DOHH2 (cell line): ENCODE data around the gene SCFD2.

Source experiments
- H3F3A ChIP-seq: fragments of 200-600 bp; sonication (generic), shearing (Covaris generic); 2 replicates; pipeline ENCODE4 v1.6.0; 2016; ENCODE audit warnings: antibody characterized with exemption, mild to moderate bottlenecking; ENCODE audit not compliant: control insufficient read depth, insufficient read depth
- H3K27ac ChIP-seq: fragments of 200-600 bp; sonication (generic); 2 replicates; pipeline ENCODE4 v1.5.1; 2014; ENCODE audit warnings: low read depth, mild to moderate bottlenecking, low read length, moderate library complexity
- H3K27me3 ChIP-seq: fragments of 200-600 bp; sonication (generic); 2 replicates; pipeline ENCODE4 v1.6.1; 2014; ENCODE audit warnings: mild to moderate bottlenecking, low read length, mixed read lengths; ENCODE audit not compliant: control insufficient read depth
- H3K36me3 ChIP-seq: fragments of 200-600 bp; sonication (generic); 2 replicates; pipeline ENCODE4 v1.6.1; 2014; ENCODE audit warnings: mild to moderate bottlenecking, low read length, moderate library complexity, mixed read lengths; ENCODE audit not compliant: control insufficient read depth
- H3K4me1 ChIP-seq: fragments of 200-600 bp; sonication (generic); 2 replicates; pipeline ENCODE4 v1.6.1; 2014; ENCODE audit warnings: mild to moderate bottlenecking, low read length, mixed read lengths; ENCODE audit not compliant: control insufficient read depth
- H3K4me2 ChIP-seq: fragments of 200-600 bp; sonication (generic); 2 replicates; pipeline ENCODE4 v1.6.0; 2014; ENCODE audit warnings: mild to moderate bottlenecking, low read length, moderate library complexity
- H3K4me3 ChIP-seq: fragments of 200-600 bp; sonication (generic); 2 replicates; pipeline ENCODE4 v1.5.1; 2014; ENCODE audit warnings: mild to moderate bottlenecking, low read length, mixed read lengths
- H3K79me2 ChIP-seq: fragments of 200-600 bp; sonication (generic); 2 replicates; pipeline ENCODE4 v1.6.1; 2014; ENCODE audit warnings: mild to moderate bottlenecking, low read length, mixed read lengths; ENCODE audit not compliant: control insufficient read depth
- H3K9me2 ChIP-seq: fragments of 200-600 bp; sonication (generic); replicated peaks from 2 replicates; pipeline ENCODE4 v1.6.1; 2014; ENCODE audit warnings: mild to moderate bottlenecking, low read length, mixed read lengths; ENCODE audit not compliant: control insufficient read depth
- H3K9me3 ChIP-seq: fragments of 200-600 bp; sonication (generic); 2 replicates; pipeline ENCODE4 v1.6.1; 2014; ENCODE audit warnings: antibody characterized with exemption, low read length, mixed read lengths; ENCODE audit not compliant: control insufficient read depth, insufficient read depth
- H4K20me1 ChIP-seq: fragments of 200-600 bp; sonication (generic); 2 replicates; pipeline ENCODE4 v1.6.0; 2014; ENCODE audit warnings: low read depth, mild to moderate bottlenecking, antibody characterized with exemption, low read length, moderate library complexity; ENCODE audit not compliant: control insufficient read depth, insufficient read depth
- CTCF ChIP-seq: fragments of 200-600 bp; sonication (generic); IDR thresholded peaks from one replicate; pipeline ENCODE4 v1.5.1; 2014; ENCODE audit warnings: antibody characterized with exemption, mild to moderate bottlenecking, low read depth, low read length; ENCODE audit not compliant: poor library complexity, severe bottlenecking
- EZH2phosphoT487 ChIP-seq: fragments of 200-600 bp; sonication (generic); IDR thresholded peaks from 2 replicates; pipeline ENCODE4 v1.6.1; 2017; ENCODE audit warnings: borderline replicate concordance, mild to moderate bottlenecking, antibody characterized with exemption, low read length, moderate library complexity, mixed read lengths

The SCFD2 gene

GRCh38 chr4:52999626-53000025 is 366.2 kb downstream of the SCFD2 start:
- TF ChIP-seq CTCF (no peak), EZH2phosphoT487 (no peak)
- Histone ChIP-seq H3K27me3 (no peaks in the 10 kb centered on the region), H3K4me3 (no peak overlapping the region), H3F3A (no peaks in the 10 kb centered on the region), H3K79me2 (no peaks in the 10 kb centered on the region), H3K36me3 (no peaks in the 10 kb centered on the region), H3K9me2 (no peaks in the 10 kb centered on the region), H3K27ac (no peak overlapping the region), H3K4me2 (no peak overlapping the region), H4K20me1 (no peaks in the 10 kb centered on the region), H3K9me3 (no peaks in the 10 kb centered on the region), H3K4me1 (no peaks in the 10 kb centered on the region)

- H3K36me3 ChIP-seq, result no peaks in the 10 kb centered on the region
- H4K20me1 ChIP-seq, result no peaks in the 10 kb centered on the region
- H3F3A ChIP-seq, result no peaks in the 10 kb centered on the region
- TF ChIP-seq CTCF (no peak), EZH2phosphoT487 (no peak)
- H3K4me3 ChIP-seq, result no peak overlapping the region
- H3K27ac ChIP-seq, result no peak overlapping the region
- H3K79me2 ChIP-seq, result no peaks in the 10 kb centered on the region
- H3K9me3 ChIP-seq, result no peaks in the 10 kb centered on the region
- H3K4me1 ChIP-seq, result no peaks in the 10 kb centered on the region
- no peak overlapping the region for H3K4me2 ChIP-seq
- no peaks in the 10 kb centered on the region for H3K27me3 ChIP-seq
- no peaks in the 10 kb centered on the region for H3K9me2 ChIP-seq
Observed at GRCh38 chr4:52998413-52998812, 367.4 kb downstream of the SCFD2 start.

GRCh38 chr4:52997132-52997416 is 368.8 kb downstream of the SCFD2 start:
- Histone ChIP-seq H3K27ac (no peak overlapping the region), H3K4me1 (no peaks in the 10 kb centered on the region), H3K36me3 (no peaks in the 10 kb centered on the region), H3K27me3 (no peaks in the 10 kb centered on the region), H3F3A (no peaks in the 10 kb centered on the region), H3K4me3 (no peak overlapping the region), H3K9me2 (no peaks in the 10 kb centered on the region), H3K79me2 (no peaks in the 10 kb centered on the region), H4K20me1 (no peaks in the 10 kb centered on the region), H3K4me2 (no peak overlapping the region), H3K9me3 (no peaks in the 10 kb centered on the region)
- no peak for TF ChIP-seq CTCF
- no peak for TF ChIP-seq EZH2phosphoT487
